ENCODE measurements around the gene TIPIN.

- TF ChIP-seq CTCF (conservative IDR thresholded peaks at IDR 0.05; ENCODE audit: low read depth, low read length) = no peak
- no peak for TF ChIP-seq EZH2phosphoT487 (IDR thresholded peaks at IDR 0.05; ENCODE audit: borderline replicate concordance, low read length)
- TF ChIP-seq EZH2 (IDR thresholded peaks at IDR 0.05; ENCODE audit: low read length, unreplicated experiment) = no peak
These were observed 32.8 kb upstream of the TIPIN start for GRCh38 chr15:66389098-66389858.

All from PC-3 (cell line).